ENCODE data around the gene LTF.
"Not testable (repeated sequence)": the region's sequence is repeated elsewhere in the genome, so short reads cannot be mapped to it uniquely, and the experiment has no call there.

Gene LTF

GRCh38 chr3:46442576-46443530 is 21.9 kb downstream of the LTF start:
- no peak for DNase-seq (ENCODE audit: low read depth, low spot score)

- DNase-seq (ENCODE audit: low read depth, low spot score) = no peak
Observed at GRCh38 chr3:46440531-46441294, 24.0 kb downstream of the LTF start.

- no peak for DNase-seq (ENCODE audit: low read depth, low spot score)
Observed at GRCh38 chr3:46438831-46439230, 25.9 kb downstream of the LTF start.

GRCh38 chr3:46435081-46435726 is 29.5 kb downstream of the LTF start:
- DNase-seq (ENCODE audit: low read depth, low spot score) = no peak

- no peak for DNase-seq (ENCODE audit: low read depth, low spot score)
Observed at GRCh38 chr3:46433841-46434240, 30.9 kb downstream of the LTF start.

- DNase-seq (ENCODE audit: low read depth, low spot score) = not testable (repeated sequence)
Observed at GRCh38 chr3:46433118-46433517, 31.6 kb downstream of the LTF start.

GRCh38 chr3:46431905-46432304 is 32.8 kb downstream of the LTF start:
- not testable (repeated sequence) for DNase-seq (ENCODE audit: low read depth, low spot score)

- not testable (repeated sequence) for DNase-seq (ENCODE audit: low read depth, low spot score)
Observed at GRCh38 chr3:46430879-46431278, 33.8 kb downstream of the LTF start.

- no peak for DNase-seq (ENCODE audit: low read depth, low spot score)
Observed at GRCh38 chr3:46429671-46430070, 35.0 kb downstream of the LTF start.

GRCh38 chr3:46429250-46429649 is 35.5 kb downstream of the LTF start:
- no peak for DNase-seq (ENCODE audit: low read depth, low spot score)

- DNase-seq (ENCODE audit: low read depth, low spot score) = no peak
Observed at GRCh38 chr3:46427916-46428833, 36.5 kb downstream of the LTF start.

GRCh38 chr3:46427404-46427803 is 37.3 kb downstream of the LTF start:
- not testable (repeated sequence) for DNase-seq (ENCODE audit: low read depth, low spot score)

- DNase-seq (ENCODE audit: low read depth, low spot score) = not testable (repeated sequence)
Observed at GRCh38 chr3:46426476-46426875, 38.2 kb downstream of the LTF start.

GRCh38 chr3:46423588-46423987 is 41.1 kb downstream of the LTF start:
- no peak for DNase-seq (ENCODE audit: low read depth, low spot score)

GRCh38 chr3:46422617-46423016 is 42.1 kb downstream of the LTF start:
- no peak for DNase-seq (ENCODE audit: low read depth, low spot score)

GRCh38 chr3:46420931-46421330 is 43.8 kb downstream of the LTF start:
- no peak for DNase-seq (ENCODE audit: low read depth, low spot score)

GRCh38 chr3:46419816-46420215 is 44.9 kb downstream of the LTF start:
- no peak for DNase-seq (ENCODE audit: low read depth, low spot score)

GRCh38 chr3:46417841-46418611 is 46.7 kb downstream of the LTF start:
- no peak for DNase-seq (ENCODE audit: low read depth, low spot score)

GRCh38 chr3:46416811-46417510 is 47.7 kb downstream of the LTF start:
- DNase-seq (ENCODE audit: low read depth, low spot score) = no peak
